Chondrocyte (in vitro differentiated cells): ENCODE data around the gene CFAP161. TPM values are rescaled to one million over a fixed set of nuclear protein-coding genes. Genes with fewer than 3 reads are reported as not detected.

Experiments used
- DNase-seq: peaks from one replicate; pipeline ENCODE4 v3.0.0; 2021; ENCODE audit warnings: mixed read lengths, low spot score
- H3K27ac Mint-ChIP-seq: one replicate; pipeline ENCODE4 v1.8.0; 2021; ENCODE audit warnings: mild to moderate bottlenecking, moderate library complexity, mixed read lengths; ENCODE audit not compliant: unreplicated experiment
- H3K27me3 Mint-ChIP-seq: 2 replicates; pipeline ENCODE4 v1.8.0; 2021; ENCODE audit warnings: low read depth, mixed read lengths
- H3K36me3 Mint-ChIP-seq: 2 replicates; pipeline ENCODE4 v1.8.0; 2021; ENCODE audit warnings: low read depth, mixed read lengths
- H3K4me1 Mint-ChIP-seq: 2 replicates; pipeline ENCODE4 v1.8.0; 2021; ENCODE audit warnings: low read depth, mild to moderate bottlenecking, mixed read lengths
- H3K4me3 Mint-ChIP-seq: one replicate; pipeline ENCODE4 v1.8.0; 2021; ENCODE audit warnings: mild to moderate bottlenecking, moderate library complexity, mixed read lengths; ENCODE audit not compliant: unreplicated experiment
- H3K9me3 Mint-ChIP-seq: 2 replicates; pipeline ENCODE4 v1.8.0; 2021; ENCODE audit warnings: low read depth, mixed read lengths
- total RNA-seq: library from RNA; stranded (reverse); gene quantifications from 3 replicates; pipeline ENCODE4 v1.2.1, GENCODE V29; 2021
- TF ChIP-seq, protein P1 (sequence below): fragments of 200-600 bp; sonication (generic); IDR thresholded peaks from 2 replicates; pipeline ENCODE4 v1.5.0; 2021; ENCODE audit warnings: antibody characterized with exemption, mild to moderate bottlenecking, moderate library complexity

Gene CFAP161
- total RNA-seq, 1 donor from 2014 or later, result not detected

GRCh38 chr15:81113861-81114291 is 20.2 kb upstream of the CFAP161 start:
- no peak overlapping the region for H3K27ac Mint-ChIP-seq
- H3K36me3 Mint-ChIP-seq, result peaks cover 2% of the 10 kb centered on the region
- TF ChIP-seq, protein P1, sequence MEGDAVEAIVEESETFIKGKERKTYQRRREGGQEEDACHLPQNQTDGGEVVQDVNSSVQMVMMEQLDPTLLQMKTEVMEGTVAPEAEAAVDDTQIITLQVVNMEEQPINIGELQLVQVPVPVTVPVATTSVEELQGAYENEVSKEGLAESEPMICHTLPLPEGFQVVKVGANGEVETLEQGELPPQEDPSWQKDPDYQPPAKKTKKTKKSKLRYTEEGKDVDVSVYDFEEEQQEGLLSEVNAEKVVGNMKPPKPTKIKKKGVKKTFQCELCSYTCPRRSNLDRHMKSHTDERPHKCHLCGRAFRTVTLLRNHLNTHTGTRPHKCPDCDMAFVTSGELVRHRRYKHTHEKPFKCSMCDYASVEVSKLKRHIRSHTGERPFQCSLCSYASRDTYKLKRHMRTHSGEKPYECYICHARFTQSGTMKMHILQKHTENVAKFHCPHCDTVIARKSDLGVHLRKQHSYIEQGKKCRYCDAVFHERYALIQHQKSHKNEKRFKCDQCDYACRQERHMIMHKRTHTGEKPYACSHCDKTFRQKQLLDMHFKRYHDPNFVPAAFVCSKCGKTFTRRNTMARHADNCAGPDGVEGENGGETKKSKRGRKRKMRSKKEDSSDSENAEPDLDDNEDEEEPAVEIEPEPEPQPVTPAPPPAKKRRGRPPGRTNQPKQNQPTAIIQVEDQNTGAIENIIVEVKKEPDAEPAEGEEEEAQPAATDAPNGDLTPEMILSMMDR, result no peak
- H3K4me1 Mint-ChIP-seq, result peaks cover 24% of the 10 kb centered on the region
- no peaks in the 10 kb centered on the region for H3K9me3 Mint-ChIP-seq
- no peak overlapping the region for H3K4me3 Mint-ChIP-seq
- DNase-seq, result no peak
- H3K27me3 Mint-ChIP-seq, result peaks cover 18% of the 10 kb centered on the region

DNA sequence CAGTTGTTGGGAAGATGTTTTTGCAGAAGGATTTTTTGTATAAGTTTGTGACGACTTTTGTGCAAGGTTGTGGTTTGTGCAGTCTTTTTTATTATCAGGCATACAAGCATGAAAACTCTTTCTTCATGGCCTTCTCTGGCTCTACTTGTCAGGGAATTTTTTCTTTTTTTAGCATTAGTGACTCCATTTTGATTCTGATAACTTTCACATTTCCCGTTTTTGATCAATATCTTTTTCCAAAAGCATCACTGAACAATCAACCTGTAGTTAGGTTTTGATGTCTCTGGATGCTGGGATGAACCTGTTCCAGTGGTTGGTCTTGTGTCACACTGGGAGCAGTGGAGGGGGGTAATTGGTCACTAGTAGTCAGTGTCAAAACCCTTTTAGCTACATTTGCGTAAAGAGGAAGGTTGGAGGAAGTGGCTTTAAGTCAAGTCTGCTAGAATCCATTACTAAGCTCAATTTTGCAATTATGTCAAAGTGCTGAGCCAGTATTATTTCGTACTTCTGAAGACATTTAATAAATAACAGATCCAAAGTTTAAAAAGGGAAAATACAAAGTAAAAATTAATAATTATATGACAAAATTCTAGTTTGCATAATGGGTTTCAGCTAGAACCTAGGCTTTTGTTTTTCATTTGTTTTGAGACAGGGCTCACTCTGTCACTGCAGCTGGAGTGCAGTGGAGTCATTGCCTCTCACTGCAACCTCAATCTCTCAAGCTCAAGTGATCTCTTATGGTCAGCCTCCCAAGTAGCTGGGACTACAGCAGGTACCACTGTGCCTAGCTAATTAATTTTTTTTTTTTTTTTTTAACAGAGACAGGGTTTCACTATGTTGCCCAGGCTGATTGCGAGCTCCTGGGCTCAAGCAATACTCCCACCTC is 18.8 kb upstream of the CFAP161 start:
- Mint-ChIP-seq H3K9me3 (no peaks in the 10 kb centered on the region), H3K27me3 (peaks cover 15% of the 10 kb centered on the region), H3K36me3 (peaks cover 2% of the 10 kb centered on the region), H3K4me3 (no peak overlapping the region), H3K27ac (no peak overlapping the region), H3K4me1 (peaks cover 24% of the 10 kb centered on the region)
- TF ChIP-seq, protein P1, result no peak
- DNase-seq, result no peak

DNA sequence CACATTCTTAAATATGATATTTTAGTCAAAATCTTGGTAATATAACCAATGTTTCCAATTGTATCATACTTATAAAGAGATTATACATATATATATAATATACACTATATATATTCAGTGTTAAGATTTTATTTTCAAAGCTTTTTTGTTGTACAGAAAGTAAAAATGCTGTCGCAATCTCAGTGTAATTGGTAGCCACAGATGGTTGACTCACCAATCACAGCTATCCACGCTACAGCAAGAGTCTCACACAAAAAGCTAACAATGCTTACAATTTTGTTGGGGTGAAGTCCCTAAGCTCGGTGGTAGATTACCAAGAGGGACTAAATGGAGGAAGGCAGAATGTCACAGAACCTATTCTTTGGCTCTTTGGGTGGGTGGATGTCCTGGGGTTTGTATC is 16.9 kb upstream of the CFAP161 start:
- Mint-ChIP-seq H3K27ac (no peak overlapping the region), H3K36me3 (peaks cover 1% of the 10 kb centered on the region), H3K27me3 (peaks cover 12% of the 10 kb centered on the region), H3K4me3 (no peak overlapping the region), H3K4me1 (peaks cover 24% of the 10 kb centered on the region), H3K9me3 (peaks cover 6% of the 10 kb centered on the region)
- no peak for DNase-seq
- TF ChIP-seq, protein P1, result no peak

- Mint-ChIP-seq H3K36me3 (peaks cover 1% of the 10 kb centered on the region), H3K4me1 (peaks cover 24% of the 10 kb centered on the region), H3K4me3 (no peak overlapping the region), H3K9me3 (peaks cover 6% of the 10 kb centered on the region), H3K27ac (no peak overlapping the region), H3K27me3 (peaks cover 12% of the 10 kb centered on the region)
- TF ChIP-seq, protein P1, result no peak
- DNase-seq, result no peak
Observed at GRCh38 chr15:81117581-81117980, 16.5 kb upstream of the CFAP161 start.

GRCh38 chr15:81118361-81118760 is 15.7 kb upstream of the CFAP161 start:
- H3K36me3 Mint-ChIP-seq, result peaks cover 1% of the 10 kb centered on the region
- H3K4me3 Mint-ChIP-seq, result no peak overlapping the region
- peaks cover 6% of the 10 kb centered on the region for H3K9me3 Mint-ChIP-seq
- TF ChIP-seq, protein P1, result no peak
- peaks cover 19% of the 10 kb centered on the region for H3K27me3 Mint-ChIP-seq
- H3K4me1 Mint-ChIP-seq, result peaks cover 21% of the 10 kb centered on the region
- H3K27ac Mint-ChIP-seq, result no peak overlapping the region
- DNase-seq, result no peak
